ENCODE measurements around the gene COL27A1.

DNA sequence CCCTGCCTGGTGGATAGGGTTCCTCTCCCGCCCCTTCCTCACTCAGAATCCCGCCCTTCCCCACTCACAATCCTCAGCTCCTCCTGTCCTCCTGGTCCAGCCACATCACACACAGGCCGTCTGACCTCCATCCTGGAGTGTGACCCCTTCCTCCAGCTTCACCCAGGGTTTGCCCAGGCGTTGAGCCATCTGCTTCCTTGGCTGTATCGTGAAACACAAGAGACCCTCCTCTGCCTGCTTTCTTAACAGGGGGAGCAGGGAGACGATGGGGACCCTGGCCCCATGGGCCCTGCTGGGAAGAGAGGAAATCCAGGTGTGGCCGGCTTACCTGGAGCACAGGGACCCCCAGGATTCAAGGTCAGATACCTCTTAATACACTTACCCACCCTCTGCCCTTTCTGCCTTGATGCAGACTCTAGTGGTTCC is 135.2 kb downstream of the COL27A1 start:
- TF ChIP-seq, protein P1, sequence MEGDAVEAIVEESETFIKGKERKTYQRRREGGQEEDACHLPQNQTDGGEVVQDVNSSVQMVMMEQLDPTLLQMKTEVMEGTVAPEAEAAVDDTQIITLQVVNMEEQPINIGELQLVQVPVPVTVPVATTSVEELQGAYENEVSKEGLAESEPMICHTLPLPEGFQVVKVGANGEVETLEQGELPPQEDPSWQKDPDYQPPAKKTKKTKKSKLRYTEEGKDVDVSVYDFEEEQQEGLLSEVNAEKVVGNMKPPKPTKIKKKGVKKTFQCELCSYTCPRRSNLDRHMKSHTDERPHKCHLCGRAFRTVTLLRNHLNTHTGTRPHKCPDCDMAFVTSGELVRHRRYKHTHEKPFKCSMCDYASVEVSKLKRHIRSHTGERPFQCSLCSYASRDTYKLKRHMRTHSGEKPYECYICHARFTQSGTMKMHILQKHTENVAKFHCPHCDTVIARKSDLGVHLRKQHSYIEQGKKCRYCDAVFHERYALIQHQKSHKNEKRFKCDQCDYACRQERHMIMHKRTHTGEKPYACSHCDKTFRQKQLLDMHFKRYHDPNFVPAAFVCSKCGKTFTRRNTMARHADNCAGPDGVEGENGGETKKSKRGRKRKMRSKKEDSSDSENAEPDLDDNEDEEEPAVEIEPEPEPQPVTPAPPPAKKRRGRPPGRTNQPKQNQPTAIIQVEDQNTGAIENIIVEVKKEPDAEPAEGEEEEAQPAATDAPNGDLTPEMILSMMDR (conservative IDR thresholded peaks at IDR 0.05): no peak
- no peak for TF ChIP-seq ZFX (IDR thresholded peaks at IDR 0.05)

Measured in C4-2B (cell line).